AG09309 (cell line): Measurements from ENCODE around the gene BMS1.
A peak's percentile ranks its signal among the peaks of the same experiment; 100 is the strongest.
"Not testable (repeated sequence)": the region's sequence is repeated elsewhere in the genome, so short reads cannot be mapped to it uniquely, and the experiment has no call there.

Source experiments
- DNase-seq: peaks from one replicate; pipeline ENCODE4 v3.0.0-alpha.2; 2010; ENCODE audit warnings: low read depth
- H3K4me3 ChIP-seq: 2 replicates; pipeline ENCODE4 v1.5.1; 2011; ENCODE audit warnings: mild to moderate bottlenecking, low read depth, low read length, moderate library complexity; ENCODE audit not compliant: control insufficient read depth
- CTCF ChIP-seq: IDR thresholded peaks from 2 replicates; pipeline ENCODE4 v1.5.1; 2011; ENCODE audit warnings: mild to moderate bottlenecking, low read depth, low read length, inconsistent platforms; ENCODE audit not compliant: insufficient read depth, control insufficient read depth; ENCODE audit errors: missing control alignments

Gene BMS1

GRCh38 chr10:42850931-42851330 lies 68.3 kb downstream of the BMS1 start:
- no peak for TF ChIP-seq CTCF
- H3K4me3 ChIP-seq: no peak overlapping the region
- DNase-seq: no peak

- no peak for DNase-seq
- H3K4me3 ChIP-seq: no peak overlapping the region
- TF ChIP-seq CTCF: no peak
Measured at GRCh38 chr10:42859256-42859655, 76.7 kb downstream of the BMS1 start.

GRCh38 chr10:42860016-42860415 lies 77.4 kb downstream of the BMS1 start:
- DNase-seq, H3K4me3 ChIP-seq: not testable (repeated sequence)

- H3K4me3 ChIP-seq, DNase-seq: not testable (repeated sequence)
Measured at GRCh38 chr10:42862801-42863200, 80.2 kb downstream of the BMS1 start.

DNA sequence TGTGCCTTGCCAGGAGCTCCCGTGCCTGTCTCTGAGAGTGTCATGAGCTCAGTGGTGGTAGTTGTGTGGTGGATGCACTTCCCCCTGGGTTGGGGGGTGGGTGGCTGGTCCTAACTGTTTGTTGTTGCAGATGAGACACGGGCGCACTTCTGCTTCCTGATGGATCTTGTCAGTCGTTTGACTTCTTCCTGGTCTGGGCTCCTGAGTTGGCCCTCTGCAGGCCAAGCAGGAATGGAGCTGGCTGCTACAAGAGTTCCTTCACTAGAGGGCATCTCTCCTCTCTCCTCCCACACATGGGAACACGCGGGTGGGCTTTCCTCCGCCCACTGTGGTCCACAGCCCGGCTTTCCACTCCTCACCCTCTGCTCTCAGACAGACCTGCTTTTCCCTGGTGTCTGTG lies 82.0 kb downstream of the BMS1 start:
- no peak for DNase-seq
- TF ChIP-seq CTCF: peak; percentile 53
- H3K4me3 ChIP-seq: no peak overlapping the region

GRCh38 chr10:42865716-42866114 lies 83.1 kb downstream of the BMS1 start:
- no peak for DNase-seq
- H3K4me3 ChIP-seq: no peak overlapping the region
- no peak for TF ChIP-seq CTCF

GRCh38 chr10:42866115-42866995 lies 83.8 kb downstream of the BMS1 start:
- peak; percentile 5 for DNase-seq
- TF ChIP-seq CTCF: peak; percentile 76
- peak overlapping the region; percentile 28 for H3K4me3 ChIP-seq

GRCh38 chr10:42867571-42867970 lies 85.0 kb downstream of the BMS1 start:
- no peak overlapping the region for H3K4me3 ChIP-seq
- no peak for DNase-seq
- TF ChIP-seq CTCF: no peak
